Measurements from ENCODE around the gene NEURL1. TPM values are rescaled to one million over a fixed set of nuclear protein-coding genes. Genes with fewer than 3 reads are reported as not detected.
A peak's percentile ranks its signal among the peaks of the same experiment; 100 is the strongest.
"Not testable (repeated sequence)": the region's sequence is repeated elsewhere in the genome, so short reads cannot be mapped to it uniquely, and the experiment has no call there.

Gene NEURL1
- total RNA-seq, 1 experiment from 2014 or later, result 1.7 TPM

DNA sequence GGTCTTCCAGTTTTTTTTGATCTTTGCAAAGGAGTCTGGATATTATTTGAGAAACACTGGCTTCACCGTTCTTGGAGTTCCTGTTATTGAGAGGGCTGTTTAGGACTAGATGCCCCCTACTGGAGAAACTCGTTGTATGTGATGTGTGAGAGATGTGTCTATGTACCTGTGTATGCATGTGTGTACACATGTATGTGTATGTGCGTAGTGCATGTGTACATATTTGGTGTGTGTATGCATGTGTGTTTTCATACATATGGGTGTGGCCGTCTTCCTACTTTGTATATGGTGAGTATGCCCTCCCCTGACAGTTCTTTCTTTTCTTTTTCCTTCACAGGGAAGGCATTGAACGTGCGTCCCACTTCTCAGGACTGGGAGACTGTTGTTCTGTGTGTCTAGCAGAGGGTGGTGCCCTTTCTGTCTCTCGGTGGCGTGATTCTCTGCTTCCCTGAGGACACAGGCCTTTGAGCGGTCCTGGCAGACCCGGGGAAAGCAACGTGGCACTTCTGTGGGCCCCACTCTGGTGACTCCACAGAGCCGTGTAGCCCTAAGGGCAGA, 11.5 kb upstream of the NEURL1 start:
- DNase-seq (peak; percentile 69), ATAC-seq (peak; percentile 37)
- Histone ChIP-seq H3F3A (ENCODE audit: low read length, unreplicated experiment) (no peaks in the 10 kb centered on the region), H4K20me1 (ENCODE audit: low read length) (no peaks in the 10 kb centered on the region), H3K79me2 (ENCODE audit: low read length) (no peaks in the 10 kb centered on the region), H3K27me3 (ENCODE audit: low read length) (no peaks in the 10 kb centered on the region), H3K27ac (ENCODE audit: low read length) (no peak overlapping the region), H3K4me1 (ENCODE audit: insufficient read depth, low read length) (peaks cover 23% of the 10 kb centered on the region), H3K36me3 (ENCODE audit: low read depth, low read length) (no peaks in the 10 kb centered on the region), H3K9me2 (replicated peaks; ENCODE audit: low read length) (no peaks in the 10 kb centered on the region), H2AFZ (ENCODE audit: low read length) (no peak overlapping the region), H3K4me2 (ENCODE audit: low read length) (no peak overlapping the region), H3K9ac (ENCODE audit: low read length) (no peak overlapping the region), H3K9me3 (ENCODE audit: low read length) (no peaks in the 10 kb centered on the region), H3K4me3 (ENCODE audit: low read length) (no peak overlapping the region)
- BruUV-seq (replicated peaks), result no TSS peak
- CTCF ChIA-PET, result interaction anchor here (0.6 kb wide), 1 partner anchor 63 kb away, joined by 9 read pairs; no protein-coding TSS in a partner anchor
- intact Hi-C loops (cut with micrococcal nuclease), result loop anchor here (2.0 to 5.0 kb wide), 2 partner anchors 29 to 50 kb away; partner anchors contain the start of gene CALHM2
- TF ChIP-seq EZH2 (IDR thresholded peaks at IDR 0.05; ENCODE audit: low read length, unreplicated experiment), result no peak
- TF ChIP-seq, protein P1, sequence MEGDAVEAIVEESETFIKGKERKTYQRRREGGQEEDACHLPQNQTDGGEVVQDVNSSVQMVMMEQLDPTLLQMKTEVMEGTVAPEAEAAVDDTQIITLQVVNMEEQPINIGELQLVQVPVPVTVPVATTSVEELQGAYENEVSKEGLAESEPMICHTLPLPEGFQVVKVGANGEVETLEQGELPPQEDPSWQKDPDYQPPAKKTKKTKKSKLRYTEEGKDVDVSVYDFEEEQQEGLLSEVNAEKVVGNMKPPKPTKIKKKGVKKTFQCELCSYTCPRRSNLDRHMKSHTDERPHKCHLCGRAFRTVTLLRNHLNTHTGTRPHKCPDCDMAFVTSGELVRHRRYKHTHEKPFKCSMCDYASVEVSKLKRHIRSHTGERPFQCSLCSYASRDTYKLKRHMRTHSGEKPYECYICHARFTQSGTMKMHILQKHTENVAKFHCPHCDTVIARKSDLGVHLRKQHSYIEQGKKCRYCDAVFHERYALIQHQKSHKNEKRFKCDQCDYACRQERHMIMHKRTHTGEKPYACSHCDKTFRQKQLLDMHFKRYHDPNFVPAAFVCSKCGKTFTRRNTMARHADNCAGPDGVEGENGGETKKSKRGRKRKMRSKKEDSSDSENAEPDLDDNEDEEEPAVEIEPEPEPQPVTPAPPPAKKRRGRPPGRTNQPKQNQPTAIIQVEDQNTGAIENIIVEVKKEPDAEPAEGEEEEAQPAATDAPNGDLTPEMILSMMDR (conservative IDR thresholded peaks at IDR 0.05; ENCODE audit: low read depth, low read length), result peak; percentile 72
- TF ChIP-seq EZH2phosphoT487 (IDR thresholded peaks at IDR 0.05; ENCODE audit: borderline replicate concordance, low read length), result no peak
- POLR2A ChIA-PET (ENCODE audit: unreplicated experiment), result no interaction called here

DNA sequence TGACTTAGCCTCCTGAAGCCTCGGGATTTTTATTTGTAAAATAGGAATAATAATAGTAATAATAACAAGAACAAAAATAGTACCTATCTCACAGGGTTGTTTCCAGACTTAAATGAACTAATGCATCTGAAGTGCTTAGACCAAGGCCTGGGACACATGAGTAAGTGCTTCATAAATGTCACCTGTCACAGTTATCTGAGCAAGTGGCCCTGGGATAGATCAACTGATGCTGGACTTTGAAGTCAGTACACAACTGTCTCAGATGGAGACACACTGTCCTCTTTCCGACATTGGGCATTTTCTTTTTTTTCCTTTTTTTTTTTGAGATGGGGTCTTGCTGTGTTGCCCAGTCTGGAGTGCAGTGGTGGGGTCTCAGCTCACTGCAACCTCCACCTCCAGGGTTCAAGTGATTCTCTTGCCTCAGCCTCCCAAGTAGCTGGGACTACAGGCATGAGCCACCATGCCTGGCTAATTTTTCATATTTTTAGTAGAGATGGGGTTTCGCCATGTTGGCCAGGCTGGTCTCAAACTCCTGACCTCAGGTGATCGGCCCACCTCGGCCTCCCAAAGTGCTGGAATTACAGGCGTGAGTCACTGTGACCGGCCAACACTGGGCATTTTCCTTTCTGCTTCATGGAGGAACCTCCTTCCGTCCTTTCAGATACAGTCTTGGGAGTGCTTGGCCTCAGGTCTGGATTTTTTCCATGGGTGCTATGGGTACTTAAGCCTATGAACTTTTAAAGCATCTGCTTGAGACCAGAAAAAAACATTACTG, 6.7 kb upstream of the NEURL1 start:
- BruUV-seq (replicated peaks); H3K9me2 ChIP-seq (replicated peaks; ENCODE audit: low read length); H3K79me2 ChIP-seq (ENCODE audit: low read length); H3K27me3 ChIP-seq (ENCODE audit: low read length); DNase-seq; ATAC-seq; H3K36me3 ChIP-seq (ENCODE audit: low read depth, low read length); H3K9me3 ChIP-seq (ENCODE audit: low read length); H3K9ac ChIP-seq (ENCODE audit: low read length); H4K20me1 ChIP-seq (ENCODE audit: low read length); H3K4me1 ChIP-seq (ENCODE audit: insufficient read depth, low read length); H3K4me3 ChIP-seq (ENCODE audit: low read length); H3F3A ChIP-seq (ENCODE audit: low read length, unreplicated experiment); H3K27ac ChIP-seq (ENCODE audit: low read length); H2AFZ ChIP-seq (ENCODE audit: low read length); H3K4me2 ChIP-seq (ENCODE audit: low read length); intact Hi-C loops (cut with micrococcal nuclease); POLR2A ChIA-PET (ENCODE audit: unreplicated experiment): not testable (repeated sequence)
- CTCF ChIA-PET, result interaction anchor here (0.6 to 1.4 kb wide), 3 partner anchors 55 to 261 kb away, joined by 3 to 6 read pairs (median 4); no protein-coding TSS in a partner anchor

DNA sequence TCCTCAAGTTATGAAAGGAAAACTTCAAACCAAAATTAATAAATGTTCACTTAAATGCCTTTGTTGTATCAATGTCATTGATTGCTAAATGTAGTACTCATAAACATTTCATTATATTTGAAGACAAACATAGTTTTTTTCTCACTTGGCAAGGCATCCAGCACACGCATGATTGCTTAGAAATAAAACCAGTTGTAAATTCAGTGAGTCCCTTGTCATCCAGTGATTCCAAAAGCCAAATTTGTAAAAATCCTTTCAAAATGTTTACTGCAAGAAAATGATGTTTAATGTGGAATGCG, 6.1 kb upstream of the NEURL1 start:
- ChIA-PET CTCF (no interaction called here), POLR2A (ENCODE audit: unreplicated experiment) (no interaction called here)
- ATAC-seq, result no peak
- Histone ChIP-seq H3K27ac (ENCODE audit: low read length) (no peak overlapping the region), H3K4me2 (ENCODE audit: low read length) (no peak overlapping the region), H3K4me3 (ENCODE audit: low read length) (no peak overlapping the region), H4K20me1 (ENCODE audit: low read length) (no peaks in the 10 kb centered on the region), H3K79me2 (ENCODE audit: low read length) (no peaks in the 10 kb centered on the region), H3K9me2 (replicated peaks; ENCODE audit: low read length) (no peaks in the 10 kb centered on the region), H3K36me3 (ENCODE audit: low read depth, low read length) (no peaks in the 10 kb centered on the region), H3F3A (ENCODE audit: low read length, unreplicated experiment) (no peaks in the 10 kb centered on the region), H3K4me1 (ENCODE audit: insufficient read depth, low read length) (peaks cover 9% of the 10 kb centered on the region), H3K27me3 (ENCODE audit: low read length) (no peaks in the 10 kb centered on the region), H3K9ac (ENCODE audit: low read length) (no peak overlapping the region), H3K9me3 (ENCODE audit: low read length) (no peaks in the 10 kb centered on the region), H2AFZ (ENCODE audit: low read length) (no peak overlapping the region)
- BruUV-seq (replicated peaks), result no TSS peak
- no peak for TF ChIP-seq EZH2 (IDR thresholded peaks at IDR 0.05; ENCODE audit: low read length, unreplicated experiment)
- TF ChIP-seq, protein P1 (conservative IDR thresholded peaks at IDR 0.05; ENCODE audit: low read depth, low read length), result no peak
- no peak for TF ChIP-seq EZH2phosphoT487 (IDR thresholded peaks at IDR 0.05; ENCODE audit: borderline replicate concordance, low read length)
- intact Hi-C loops (cut with micrococcal nuclease), result no loop called here
- DNase-seq, result no peak

All from PC-3 (cell line).